Right lobe of liver (tissue), 6 donors: ENCODE results near the gene RASAL3. TPM values are rescaled to one million over a fixed set of nuclear protein-coding genes. Genes with fewer than 3 reads are reported as not detected.

Experiments used
- ATAC-seq, 4 donors: fragments of 200-7000 bp; cut with Tn5 transposase; one replicate each; pipeline ENCODE4 v1.9.1; 2020; ENCODE audit warnings: mild to moderate bottlenecking in 4 of 4, moderate library complexity in 4 of 4
- DNase-seq, 3 donors: peaks; one replicate each; pipeline ENCODE4 v3.0.0-alpha.2; 2020
- H3K27ac ChIP-seq, 3 donors: fragments of 200-600 bp; one replicate each; pipeline ENCODE4 v1.8.0; 2022
- H3K27me3 ChIP-seq, 2 donors: fragments of 200-600 bp; one replicate each; pipeline ENCODE4 v1.8.0; 2022
- H3K36me3 ChIP-seq, 4 donors: fragments of 200-600 bp; sonication (generic) in 1 of 4; one replicate each; pipeline versions ENCODE4 v1.5.1 to v1.8.0; 2017 to 2022; ENCODE audit warnings: control low read depth in 1 of 4
- H3K4me1 ChIP-seq, 4 donors: fragments of 200-600 bp; sonication (generic) in 1 of 4; one replicate each; pipeline versions ENCODE4 v1.5.1 to v1.8.0; 2017 to 2022; ENCODE audit warnings: control low read depth in 1 of 4
- H3K4me3 ChIP-seq, 3 donors: fragments of 200-600 bp; one replicate each; pipeline ENCODE4 v1.8.0; 2022
- H3K9me3 ChIP-seq, 4 donors: fragments of 200-600 bp; sonication (generic) in 1 of 4; one replicate each; pipeline versions ENCODE4 v1.5.1 to v1.8.0; 2017 to 2022; ENCODE audit warnings: control low read depth in 1 of 4
- POLR2A ChIP-seq: fragments of 450-650 bp; IDR thresholded peaks from one replicate; pipeline ENCODE4 v1.6.1; 2017; ENCODE audit warnings: antibody characterized with exemption, mild to moderate bottlenecking
- WGBS: methylation state at CpG from one replicate; pipeline ENCODE4 v1.1.6; 2018; ENCODE audit warnings: low coverage, low lambda C conversion rate; ENCODE audit not compliant: insufficient coverage; ENCODE audit errors: missing lambda C conversion rate; 5-methylcytosine and 5-hydroxymethylcytosine counted together
- intact Hi-C, 2 donors: fragments of 100-400 bp; cut with DNase I; formaldehyde crosslinking; loops; one replicate each; pipeline versions ENCODE4 v1.11.2 to v1.14.1; 2022
- total RNA-seq, 6 experiments: library from RNA; depleted of rRNA in 2 of 6; stranded (reverse); fragments of >200 nt in 2 of 6; fragmentation: NEBNext Ultra II Directional in 3 of 6; extraction: Animal tissue kit (Norgen Biotek cat#: 25700) in 3 of 6; gene quantifications; one replicate each; pipeline versions ENCODE4 v1.1.0 to v1.2.4, GENCODE V29; 2016 to 2023
- TF ChIP-seq, protein P1 (sequence below), 4 donors: fragments of 200-600 bp in 3 of 4; fragments of 450-650 bp in 1 of 4; IDR thresholded peaks; one replicate each; pipeline versions ENCODE4 v1.5.1 to v1.8.0; 2016 to 2022; ENCODE audit warnings: antibody characterized with exemption in 4 of 4, mild to moderate bottlenecking in 2 of 4
- donor health status: DM: no; HTN: yes; CAD: no.
- donor health status: DM: no; HTN: no; CAD: no.
- donor health status: DM: no; HTN: no; CAD: no.
- donor health status: DM: no; HTN: yes; CAD: no.
- donor health status: DM: no; HTN: yes; CAD: no.

The RASAL3 gene
- total RNA-seq, 6 experiments from 2014 or later = 0.75 to 1.9 (median 1.1) TPM

GRCh38 chr19:15437355-15438123 lies 26.8 kb downstream of the RASAL3 start:
- intact Hi-C loops = no loop called here
- DNase-seq = no peak
- peak; percentile 62 to 78 (median 68) for ATAC-seq
- no peak overlapping the region for H3K4me3 ChIP-seq
- WGBS = 53% methylated on average over 10 of the region's 10 CpGs
- peak overlapping the region in 1 of 3 donors; percentile 8 for H3K27ac ChIP-seq
- TF ChIP-seq, protein P1, sequence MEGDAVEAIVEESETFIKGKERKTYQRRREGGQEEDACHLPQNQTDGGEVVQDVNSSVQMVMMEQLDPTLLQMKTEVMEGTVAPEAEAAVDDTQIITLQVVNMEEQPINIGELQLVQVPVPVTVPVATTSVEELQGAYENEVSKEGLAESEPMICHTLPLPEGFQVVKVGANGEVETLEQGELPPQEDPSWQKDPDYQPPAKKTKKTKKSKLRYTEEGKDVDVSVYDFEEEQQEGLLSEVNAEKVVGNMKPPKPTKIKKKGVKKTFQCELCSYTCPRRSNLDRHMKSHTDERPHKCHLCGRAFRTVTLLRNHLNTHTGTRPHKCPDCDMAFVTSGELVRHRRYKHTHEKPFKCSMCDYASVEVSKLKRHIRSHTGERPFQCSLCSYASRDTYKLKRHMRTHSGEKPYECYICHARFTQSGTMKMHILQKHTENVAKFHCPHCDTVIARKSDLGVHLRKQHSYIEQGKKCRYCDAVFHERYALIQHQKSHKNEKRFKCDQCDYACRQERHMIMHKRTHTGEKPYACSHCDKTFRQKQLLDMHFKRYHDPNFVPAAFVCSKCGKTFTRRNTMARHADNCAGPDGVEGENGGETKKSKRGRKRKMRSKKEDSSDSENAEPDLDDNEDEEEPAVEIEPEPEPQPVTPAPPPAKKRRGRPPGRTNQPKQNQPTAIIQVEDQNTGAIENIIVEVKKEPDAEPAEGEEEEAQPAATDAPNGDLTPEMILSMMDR (IDR thresholded peaks at IDR 0.05) = peak in 3 of 4 donors; percentile 31 to 53 (median 51)
- TF ChIP-seq POLR2A = no peak
- H3K4me1 ChIP-seq = peaks cover 0 to 16% (median 8%) of the 10 kb centered on the region in 4 donors
- no peaks in the 10 kb centered on the region for H3K9me3 ChIP-seq
- no peaks in the 10 kb centered on the region for H3K36me3 ChIP-seq
- no peaks in the 10 kb centered on the region for H3K27me3 ChIP-seq

DNA sequence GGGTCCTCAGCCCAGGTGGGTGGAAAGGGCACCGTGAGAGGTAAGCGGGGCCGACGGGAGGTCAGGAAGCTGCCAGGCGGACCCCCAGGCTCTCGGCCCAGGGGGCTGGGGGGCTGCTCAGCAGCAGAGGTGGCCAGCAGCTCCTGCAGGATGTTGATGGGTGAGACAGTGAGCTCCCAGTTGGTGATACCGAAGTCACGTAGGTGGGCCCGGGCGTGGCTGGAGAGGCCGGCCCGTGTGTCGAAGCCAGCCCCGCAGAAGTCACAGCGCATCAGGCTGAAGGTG lies 27.6 kb downstream of the RASAL3 start:
- no peaks in the 10 kb centered on the region for H3K36me3 ChIP-seq
- H3K4me3 ChIP-seq = no peak overlapping the region
- H3K27ac ChIP-seq = no peak overlapping the region
- no peaks in the 10 kb centered on the region for H3K9me3 ChIP-seq
- DNase-seq (no peak), ATAC-seq (no peak)
- TF ChIP-seq, protein P1 (IDR thresholded peaks at IDR 0.05) = no peak
- TF ChIP-seq POLR2A = no peak
- WGBS = no CpG with 5 or more reads among the region's 15 CpGs
- intact Hi-C loops = no loop called here
- H3K4me1 ChIP-seq = peaks cover 0 to 16% (median 8%) of the 10 kb centered on the region in 4 donors
- no peaks in the 10 kb centered on the region for H3K27me3 ChIP-seq

- Histone ChIP-seq H3K27me3 (no peaks in the 10 kb centered on the region), H3K4me1 (peaks cover 0 to 21% (median 10%) of the 10 kb centered on the region in 4 donors), H3K4me3 (no peak overlapping the region), H3K36me3 (no peaks in the 10 kb centered on the region), H3K9me3 (no peaks in the 10 kb centered on the region), H3K27ac (no peak overlapping the region)
- DNase-seq (no peak), ATAC-seq (no peak)
- TF ChIP-seq, protein P1 (IDR thresholded peaks at IDR 0.05) = no peak
- TF ChIP-seq POLR2A = no peak
- intact Hi-C loops = no loop called here
- 84% methylated on average over 7 of the region's 10 CpGs for WGBS
Observed at GRCh38 chr19:15436012-15436825, 28.1 kb downstream of the RASAL3 start.

DNA sequence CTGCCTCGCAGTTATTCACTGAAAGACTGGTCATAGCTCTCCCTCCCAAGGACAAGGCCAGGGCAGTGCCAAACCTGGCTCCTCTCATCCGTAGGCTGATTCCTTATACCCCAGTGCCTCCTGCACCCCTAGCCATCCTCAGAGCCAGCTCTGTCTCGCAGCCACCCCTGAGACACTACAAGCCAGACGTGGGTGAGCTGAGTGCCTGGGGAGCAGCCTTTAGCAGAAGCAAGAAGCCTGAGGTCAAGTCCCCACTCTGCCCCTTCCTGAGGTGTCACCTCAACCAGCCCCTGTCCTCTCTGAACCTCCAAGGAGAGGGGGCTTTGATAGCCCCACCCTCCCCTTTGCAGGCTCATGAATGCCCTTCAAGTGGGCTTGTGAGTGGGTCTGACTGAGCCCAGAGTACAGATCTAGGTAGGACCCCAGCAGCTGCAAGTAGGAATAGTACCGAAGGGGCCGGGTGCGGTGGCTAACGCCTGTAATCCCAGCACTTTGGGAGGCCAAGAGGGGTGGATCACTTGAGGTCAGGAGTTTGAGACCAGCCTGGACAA lies 30.8 kb downstream of the RASAL3 start:
- WGBS = 81% methylated on average over 6 of the region's 8 CpGs
- ATAC-seq (no peak), DNase-seq (no peak)
- H3K27ac ChIP-seq = peak overlapping the region in 1 of 3 donors; percentile 82
- no peaks in the 10 kb centered on the region for H3K36me3 ChIP-seq
- H3K4me1 ChIP-seq = peaks cover 0 to 31% (median 13%) of the 10 kb centered on the region in 4 donors
- H3K4me3 ChIP-seq = peak overlapping the region in 1 of 3 donors; percentile 75
- H3K9me3 ChIP-seq = no peaks in the 10 kb centered on the region
- no peaks in the 10 kb centered on the region for H3K27me3 ChIP-seq
- intact Hi-C loops = no loop called here
- TF ChIP-seq POLR2A = no peak
- TF ChIP-seq, protein P1 (IDR thresholded peaks at IDR 0.05) = no peak
